Measurements from ENCODE around the gene SLFN12. TPM values are rescaled to one million over a fixed set of nuclear protein-coding genes. Genes with fewer than 3 reads are reported as not detected.
"Not testable (repeated sequence)": the region's sequence is repeated elsewhere in the genome, so short reads cannot be mapped to it uniquely, and the experiment has no call there.

The SLFN12 gene
- total RNA-seq, 2 donors from 2014 or later, result 4.9 to 6.0 TPM

DNA sequence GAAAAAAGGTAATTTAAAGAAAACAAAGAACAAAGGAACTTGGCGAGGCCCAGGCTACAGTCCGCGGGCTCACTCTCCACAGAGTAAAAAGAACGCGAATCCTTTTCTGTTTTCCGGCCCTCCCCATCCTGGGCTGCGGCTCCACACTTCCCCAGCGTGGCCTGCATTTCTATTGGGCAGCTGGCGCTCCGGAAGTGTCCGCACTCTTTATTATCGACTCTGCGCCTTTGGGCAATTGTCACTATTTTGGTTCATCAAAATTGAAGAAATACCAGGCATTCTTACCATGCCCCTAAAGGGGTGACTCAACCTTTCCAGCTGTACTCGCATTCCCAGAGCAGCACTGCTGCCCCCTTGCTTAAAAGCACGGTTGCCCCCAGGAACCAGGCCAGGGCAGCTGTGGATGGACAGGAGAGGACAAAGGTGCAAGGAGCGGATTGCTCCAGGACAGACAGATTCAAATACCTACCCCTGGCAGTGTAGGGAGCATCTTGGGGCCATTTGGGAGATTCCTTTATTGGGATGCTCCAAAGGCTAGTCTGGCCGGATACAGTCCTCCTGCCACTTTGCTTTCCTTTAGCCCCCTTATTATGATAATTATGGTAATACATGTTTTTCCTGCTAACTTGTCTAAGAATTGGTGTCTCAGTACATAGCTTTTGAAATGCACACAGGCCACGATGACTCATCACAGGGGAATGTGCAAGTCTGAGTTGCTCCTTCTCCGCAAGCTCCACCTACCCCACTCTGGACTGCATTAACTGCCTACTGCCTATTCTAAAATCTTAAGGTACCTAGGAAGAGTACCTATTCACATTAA, 985 bp upstream of the SLFN12 start:
- intact Hi-C loops (cut with DNase I), result no loop called here
- H3K4me1 ChIP-seq, result peaks cover 18% of the 10 kb centered on the region
- TF ChIP-seq, protein P1, sequence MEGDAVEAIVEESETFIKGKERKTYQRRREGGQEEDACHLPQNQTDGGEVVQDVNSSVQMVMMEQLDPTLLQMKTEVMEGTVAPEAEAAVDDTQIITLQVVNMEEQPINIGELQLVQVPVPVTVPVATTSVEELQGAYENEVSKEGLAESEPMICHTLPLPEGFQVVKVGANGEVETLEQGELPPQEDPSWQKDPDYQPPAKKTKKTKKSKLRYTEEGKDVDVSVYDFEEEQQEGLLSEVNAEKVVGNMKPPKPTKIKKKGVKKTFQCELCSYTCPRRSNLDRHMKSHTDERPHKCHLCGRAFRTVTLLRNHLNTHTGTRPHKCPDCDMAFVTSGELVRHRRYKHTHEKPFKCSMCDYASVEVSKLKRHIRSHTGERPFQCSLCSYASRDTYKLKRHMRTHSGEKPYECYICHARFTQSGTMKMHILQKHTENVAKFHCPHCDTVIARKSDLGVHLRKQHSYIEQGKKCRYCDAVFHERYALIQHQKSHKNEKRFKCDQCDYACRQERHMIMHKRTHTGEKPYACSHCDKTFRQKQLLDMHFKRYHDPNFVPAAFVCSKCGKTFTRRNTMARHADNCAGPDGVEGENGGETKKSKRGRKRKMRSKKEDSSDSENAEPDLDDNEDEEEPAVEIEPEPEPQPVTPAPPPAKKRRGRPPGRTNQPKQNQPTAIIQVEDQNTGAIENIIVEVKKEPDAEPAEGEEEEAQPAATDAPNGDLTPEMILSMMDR (IDR thresholded peaks at IDR 0.05), result peak in 1 of 7 experiments; percentile 16
- no peak for TF ChIP-seq POLR2A (IDR thresholded peaks at IDR 0.05)
- no peaks in the 10 kb centered on the region for H3K27me3 ChIP-seq
- 12 to 21% methylated on average over 19 of the region's 19 CpGs for WGBS, 2 donors
- H3K4me3 ChIP-seq, result peak overlapping the region in 1 of 2 donors; percentile 24
- H3K36me3 ChIP-seq (replicated peaks in 1 of 2; ENCODE audit: insufficient read depth in 1 of 2, low read depth in 2 of 2), result no peaks in the 10 kb centered on the region
- H3K9me3 ChIP-seq, result no peaks in the 10 kb centered on the region
- peak; percentile 86 for ATAC-seq
- DNase-seq, result peak; percentile 59 to 87 (median 74)
- H3K27ac ChIP-seq, result peak overlapping the region; percentile 40 to 78 (median 62)

DNA sequence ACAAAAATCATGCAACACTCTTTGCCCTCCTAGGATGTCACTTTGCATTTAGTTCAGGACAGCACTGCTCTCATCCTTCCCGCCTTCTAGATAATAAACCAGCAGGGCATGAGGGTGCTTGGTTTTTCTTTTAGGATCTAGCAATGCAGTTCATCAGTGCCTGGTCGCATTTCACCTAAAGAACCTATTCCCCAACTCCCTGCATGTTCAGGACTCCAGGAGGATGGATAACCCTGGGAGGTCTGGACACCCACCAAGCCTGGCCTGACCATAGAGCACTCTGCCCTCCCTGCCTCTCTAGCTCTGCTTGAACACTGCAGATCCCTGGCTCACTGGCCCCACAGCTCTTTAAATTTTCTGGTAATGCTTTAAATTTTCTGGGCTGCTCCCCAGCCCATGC, 2.6 kb downstream of the SLFN12 start:
- Histone ChIP-seq H3K27ac (no peak overlapping the region), H3K9me3 (no peaks in the 10 kb centered on the region), H3K4me1 (peaks cover 18% of the 10 kb centered on the region), H3K36me3 (replicated peaks in 1 of 2; ENCODE audit: insufficient read depth in 1 of 2, low read depth in 2 of 2) (no peaks in the 10 kb centered on the region), H3K27me3 (no peaks in the 10 kb centered on the region), H3K4me3 (no peak overlapping the region)
- 66 to 75% methylated on average over 2 of the region's 2 CpGs for WGBS, 2 donors
- intact Hi-C loops (cut with DNase I), result no loop called here
- DNase-seq (no peak), ATAC-seq (no peak)
- TF ChIP-seq POLR2A (IDR thresholded peaks at IDR 0.05), result no peak
- TF ChIP-seq, protein P1 (IDR thresholded peaks at IDR 0.05), result no peak

DNA sequence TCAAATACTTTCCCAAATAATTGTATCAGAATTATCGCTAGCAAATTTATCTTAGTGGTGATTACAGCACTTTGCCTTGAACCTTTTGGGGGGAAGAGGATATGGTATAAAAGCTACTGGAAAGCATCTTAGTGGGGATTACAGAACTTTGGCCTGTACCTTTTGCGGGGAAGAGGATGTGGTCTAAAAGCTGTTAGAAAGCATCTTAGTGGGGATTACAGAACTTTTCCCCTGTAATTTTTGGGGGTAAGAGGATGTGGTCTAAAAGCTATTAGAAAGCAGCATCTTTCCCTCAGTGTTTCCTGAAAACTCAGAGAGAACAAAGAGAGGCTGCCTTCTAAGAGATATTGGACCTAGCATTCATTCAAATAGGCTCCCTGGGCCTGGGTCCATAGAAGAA, 4.1 kb downstream of the SLFN12 start:
- H3K27ac ChIP-seq, result no peak overlapping the region
- 81 to 84% methylated on average over 2 of the region's 2 CpGs for WGBS, 2 donors

DNA sequence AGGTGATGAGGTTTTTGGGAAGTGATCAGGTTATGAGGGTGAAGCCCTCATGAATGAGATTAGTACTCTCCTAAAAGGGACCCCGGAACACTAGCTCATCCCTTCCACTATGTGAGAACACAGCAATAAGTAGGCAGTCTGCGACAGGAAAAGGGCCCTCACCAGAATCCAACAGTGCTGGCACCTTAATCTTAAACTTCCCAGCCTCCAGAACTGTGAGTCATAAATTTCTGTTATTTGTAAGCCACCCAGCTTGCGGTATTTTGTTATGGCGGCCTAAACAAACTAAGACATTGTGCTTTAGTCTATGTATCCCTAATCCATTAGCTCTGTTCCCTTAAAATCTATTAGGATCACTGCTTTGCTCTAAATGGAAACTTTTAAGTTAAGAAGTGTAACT, 8.5 kb downstream of the SLFN12 start:
- no peaks in the 10 kb centered on the region for H3K27me3 ChIP-seq
- no peak overlapping the region for H3K27ac ChIP-seq
- DNase-seq (no peak), ATAC-seq (no peak)
- H3K36me3 ChIP-seq (replicated peaks in 1 of 2; ENCODE audit: insufficient read depth in 1 of 2, low read depth in 2 of 2), result no peaks in the 10 kb centered on the region
- no peaks in the 10 kb centered on the region for H3K9me3 ChIP-seq
- intact Hi-C loops (cut with DNase I), result no loop called here
- no peaks in the 10 kb centered on the region for H3K4me1 ChIP-seq
- no peak overlapping the region for H3K4me3 ChIP-seq
- 84% methylated on average over 4 of the region's 4 CpGs for WGBS, 2 donors
- TF ChIP-seq POLR2A (IDR thresholded peaks at IDR 0.05), result no peak
- TF ChIP-seq, protein P1 (IDR thresholded peaks at IDR 0.05), result no peak

More for the DNA sequence above, 4.1 kb downstream of the SLFN12 start:
- Histone ChIP-seq H3K36me3 (replicated peaks in 1 of 2; ENCODE audit: insufficient read depth in 1 of 2, low read depth in 2 of 2) (no peaks in the 10 kb centered on the region), H3K4me1 (peaks cover 9% of the 10 kb centered on the region), H3K9me3 (no peaks in the 10 kb centered on the region), H3K27me3 (no peaks in the 10 kb centered on the region), H3K4me3 (no peak overlapping the region)
- no peak for ATAC-seq
- DNase-seq, result no peak
- TF ChIP-seq POLR2A (IDR thresholded peaks at IDR 0.05), result no peak
- TF ChIP-seq, protein P1 (IDR thresholded peaks at IDR 0.05), result no peak
- intact Hi-C loops (cut with DNase I), result no loop called here

DNA sequence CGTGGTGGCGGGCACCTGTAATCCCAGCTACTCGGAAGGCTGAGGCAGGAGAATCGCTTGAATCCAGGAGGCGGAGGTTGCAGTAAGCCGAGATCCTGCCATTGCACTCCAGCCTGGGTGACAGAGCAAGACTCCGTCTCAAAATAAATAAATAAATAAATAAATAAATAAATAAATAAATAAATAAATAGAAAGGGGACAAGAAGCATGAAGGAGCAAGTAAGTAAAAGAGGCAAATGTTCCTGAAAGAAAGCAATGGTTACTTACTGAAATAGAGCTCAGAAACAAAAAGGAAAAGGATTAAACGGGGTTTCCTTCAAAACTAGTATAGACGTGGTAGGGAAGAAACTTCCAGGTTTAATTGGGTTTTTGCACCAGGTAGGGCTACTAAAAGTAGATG, 11.2 kb downstream of the SLFN12 start:
- whole genome bisulfite sequencing, 2 donors, result 85 to 89% methylated on average over 9 of the region's 9 CpGs
- ATAC-seq; H3K4me1 ChIP-seq; intact Hi-C loops (cut with DNase I); H3K27ac ChIP-seq; H3K4me3 ChIP-seq; H3K9me3 ChIP-seq; H3K27me3 ChIP-seq; DNase-seq; H3K36me3 ChIP-seq (replicated peaks in 1 of 2; ENCODE audit: insufficient read depth in 1 of 2, low read depth in 2 of 2): not testable (repeated sequence)
